ENCODE results near the gene BTBD2. TPM values are rescaled to one million over a fixed set of nuclear protein-coding genes. Genes with fewer than 3 reads are reported as not detected.

BTBD2 gene
- total and polyA plus RNA-seq, 2 of the 8 experiments (the other 6 are each of a cell fraction or from before 2014, with no cell fraction given): 91.7 to 92.3 TPM

DNA sequence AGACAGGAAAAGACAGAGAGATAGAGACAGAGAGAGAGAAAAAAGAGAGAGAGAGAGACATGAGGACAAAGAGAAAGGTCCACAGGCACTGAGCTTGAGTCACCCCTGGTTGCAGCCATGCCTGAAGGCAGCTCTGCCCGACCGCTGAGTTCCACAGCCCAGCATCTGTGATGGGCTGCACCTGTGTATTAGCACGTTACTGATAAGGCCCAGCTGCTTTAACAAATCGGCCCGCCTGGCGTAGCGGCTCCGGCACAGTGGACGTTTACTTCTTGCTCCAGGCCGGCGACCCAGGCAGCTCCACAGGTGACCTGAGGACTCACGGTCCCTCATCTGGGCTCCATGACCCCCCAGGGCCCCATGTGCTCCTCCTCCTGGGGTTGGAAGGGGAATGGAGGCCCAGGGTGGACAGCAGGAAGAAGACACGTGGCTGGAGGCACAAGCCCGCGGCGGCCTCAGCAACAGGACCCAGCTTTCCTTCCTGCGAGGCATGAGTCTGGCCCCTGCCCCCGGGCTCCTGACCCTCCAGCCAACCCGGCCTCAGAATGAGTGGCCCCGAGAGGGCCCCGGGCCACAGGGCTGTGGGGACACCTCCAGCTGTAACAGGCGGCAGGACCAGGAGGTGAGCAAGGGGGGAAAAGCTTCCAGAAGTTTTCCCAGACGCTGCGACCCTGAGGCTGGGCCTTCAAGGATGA is 78.5 kb downstream of the BTBD2 start:
- Histone ChIP-seq H3K4me1 (replicated peaks in 1 of 4; ENCODE audit: control insufficient read depth in 3 of 4, insufficient read depth in 4 of 4, low read length in 3 of 4) (peaks cover 0 to 8% (median 3%) of the 10 kb centered on the region in 4 experiments; a peak in 5 of 7 replicates), H3K27ac (ENCODE audit: low read depth, low read length) (no peak overlapping the region), H2AFZ (ENCODE audit: low read length) (no peak overlapping the region), H2AK5ac (ENCODE audit: low read depth, low read length) (no peak overlapping the region), H2BK12ac (ENCODE audit: low read depth, low read length) (no peak overlapping the region), H3K79me1 (ENCODE audit: low read depth, low read length) (no peaks in the 10 kb centered on the region), H3K36me3 (ENCODE audit: control insufficient read depth in 2 of 4, insufficient read depth in 4 of 4, low read length in 3 of 4) (no peaks in the 10 kb centered on the region), H3K23ac (ENCODE audit: insufficient read length) (no peak overlapping the region), H3K18ac (ENCODE audit: extremely low read depth, low read length) (no peak overlapping the region), H4K91ac (replicated peaks; ENCODE audit: insufficient read length, low read length) (no peak overlapping the region), H4K20me1 (replicated peaks in 1 of 2; ENCODE audit: control insufficient read depth in 1 of 2, insufficient read depth in 2 of 2, low read length in 2 of 2) (no peaks in the 10 kb centered on the region), H2BK20ac (ENCODE audit: low read length) (no peak overlapping the region), H4K5ac (ENCODE audit: insufficient read length, low read depth, low read length) (no peak overlapping the region), H3K4me3 (ENCODE audit: extremely low read depth in 1 of 4, insufficient read depth in 2 of 4, low read depth in 3 of 4, low read length in 4 of 4) (no peak overlapping the region), H2BK15ac (ENCODE audit: low read length) (no peak overlapping the region), H4K8ac (ENCODE audit: extremely low read depth, insufficient read depth, low read length) (0 out of 2 replicates have a peak overlapping the region, but pooled peaks have one; percentile 8), H3K23me2 (ENCODE audit: low read depth, low read length) (peaks cover 7% of the 10 kb centered on the region; the same call in 1 of the 2 replicates), H3K4me2 (ENCODE audit: insufficient read depth in 1 of 2, low read depth in 2 of 2, low read length in 2 of 2) (no peak overlapping the region), H3K14ac (ENCODE audit: insufficient read length) (no peak overlapping the region), H3K9ac (replicated peaks in 1 of 4; ENCODE audit: extremely low read depth in 1 of 4, low read depth in 3 of 4, low read length in 3 of 4) (no peak overlapping the region), H2BK120ac (replicated peaks; ENCODE audit: low read depth, low read length) (no peak overlapping the region), H3K79me2 (ENCODE audit: control insufficient read depth in 1 of 2, insufficient read depth in 2 of 2, low read length in 2 of 2) (peaks cover 4 to 6% of the 10 kb centered on the region in 2 experiments; a peak in 3 of 4 replicates), H3K4ac (replicated peaks; ENCODE audit: insufficient read length, low read depth, low read length) (no peak overlapping the region), H3K27me3 (replicated peaks in 1 of 4; ENCODE audit: control insufficient read depth in 3 of 4, extremely low read depth in 1 of 4, insufficient read depth in 3 of 4, low read length in 3 of 4) (no peaks in the 10 kb centered on the region), H2BK5ac (ENCODE audit: low read depth, low read length) (no peak overlapping the region), H3K9me3 (ENCODE audit: insufficient read depth in 2 of 2, low read depth in 1 of 2, low read length in 1 of 2) (peaks cover 3 to 4% of the 10 kb centered on the region in 2 experiments; a peak in 1 of 4 replicates), H3K56ac (replicated peaks; ENCODE audit: insufficient read length, low read depth, low read length) (no peak overlapping the region)
- DNase-seq (ENCODE audit: low read depth in 1 of 2, low spot score in 2 of 2): no peak
- WGBS, 2 experiments (ENCODE audit: extremely low coverage in 1 of 2, insufficient coverage in 1 of 2, insufficient read length in 1 of 2, insufficient replicate concordance in 2 of 2, low coverage in 1 of 2, low lambda C conversion rate in 2 of 2, missing lambda C conversion rate in 1 of 2): 92% methylated on average over 20 of the region's 24 CpGs; no CpG with 5 or more reads in 1 of the 2 experiments
- no peak for FAIRE-seq
- ChIA-PET CTCF (ENCODE audit: partially characterized antibody) (interaction anchor here (0.6 to 2.6 kb wide), 10 partner anchors 9 to 325 kb away, joined by 3 to 17 read pairs (median 3); no protein-coding TSS in a partner anchor), POLR2A (ENCODE audit: partially characterized antibody) (interaction anchor here (0.6 to 2.3 kb wide), 6 partner anchors 9 to 333 kb away, joined by 3 to 13 read pairs (median 3); no protein-coding TSS in a partner anchor)
- no peak for TF ChIP-seq TCF12 (IDR thresholded peaks at IDR 0.05; ENCODE audit: low read depth, low read length)
- TF ChIP-seq RXRA (IDR thresholded peaks at IDR 0.05; ENCODE audit: insufficient read depth, low read depth, low read length): no peak
- no peak for TF ChIP-seq RFX5 (IDR thresholded peaks at IDR 0.05; ENCODE audit: borderline replicate concordance, low read depth, low read length)
- no peak for TF ChIP-seq SP2 (IDR thresholded peaks at IDR 0.05; ENCODE audit: low read length)
- TF ChIP-seq SIX5 (IDR thresholded peaks at IDR 0.05; ENCODE audit: low read depth, low read length): no peak
- TF ChIP-seq, protein P1, sequence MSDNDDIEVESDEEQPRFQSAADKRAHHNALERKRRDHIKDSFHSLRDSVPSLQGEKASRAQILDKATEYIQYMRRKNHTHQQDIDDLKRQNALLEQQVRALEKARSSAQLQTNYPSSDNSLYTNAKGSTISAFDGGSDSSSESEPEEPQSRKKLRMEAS (IDR thresholded peaks at IDR 0.05): no peak
- no peak for TF ChIP-seq POLR2AphosphoS5 (IDR thresholded peaks at IDR 0.05; ENCODE audit: low read depth, low read length)
- no peak for TF ChIP-seq SUZ12 (IDR thresholded peaks at IDR 0.05; ENCODE audit: low read length)
- TF ChIP-seq POU5F1 (IDR thresholded peaks at IDR 0.05; ENCODE audit: low read depth, low read length): no peak
- no peak for TF ChIP-seq KDM4A (IDR thresholded peaks at IDR 0.05; ENCODE audit: low read depth, low read length, severe bottlenecking)
- no peak for TF ChIP-seq CREB1 (IDR thresholded peaks at IDR 0.05)
- no peak for TF ChIP-seq ZNF274 (IDR thresholded peaks at IDR 0.05; ENCODE audit: borderline replicate concordance, extremely low read depth, low read length)
- TF ChIP-seq TAF1 (IDR thresholded peaks at IDR 0.05; ENCODE audit: low read depth, low read length): no peak
- TF ChIP-seq YY1 (IDR thresholded peaks at IDR 0.05; ENCODE audit: low read depth, low read length): no peak
